ENCODE data around the gene UGT1A6. TPM values are rescaled to one million over a fixed set of nuclear protein-coding genes. Genes with fewer than 3 reads are reported as not detected.

UGT1A6 gene
- total RNA-seq, 1 donor from 2014 or later: not detected

DNA sequence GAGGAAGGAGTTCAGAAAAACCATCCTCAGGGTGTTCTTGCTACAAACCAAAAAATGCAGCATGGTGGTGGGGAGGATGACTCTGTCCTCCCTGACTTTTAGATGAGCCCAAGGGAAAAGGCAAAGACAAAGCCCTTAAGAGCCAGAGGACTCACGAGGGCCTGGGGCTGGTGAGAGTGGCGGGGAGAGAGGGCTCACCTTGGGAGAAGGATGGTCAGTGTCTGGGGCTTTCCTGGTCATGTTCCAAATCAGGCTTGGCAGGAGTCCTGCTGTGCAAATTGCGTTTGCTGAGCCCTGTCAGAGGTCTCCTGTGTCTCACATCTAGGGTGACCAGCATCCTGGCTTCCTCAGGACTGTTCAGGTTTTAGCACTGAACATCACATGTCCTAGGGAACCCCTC is 72.1 kb downstream of the UGT1A6 start:
- peaks cover 2% of the 10 kb centered on the region for H3K4me1 Mint-ChIP-seq (ENCODE audit: low read depth)
- DNase-seq (ENCODE audit: low spot score, unreplicated experiment): no peak
- H3K27me3 Mint-ChIP-seq: peaks cover 23% of the 10 kb centered on the region
- TF ChIP-seq, protein P1, sequence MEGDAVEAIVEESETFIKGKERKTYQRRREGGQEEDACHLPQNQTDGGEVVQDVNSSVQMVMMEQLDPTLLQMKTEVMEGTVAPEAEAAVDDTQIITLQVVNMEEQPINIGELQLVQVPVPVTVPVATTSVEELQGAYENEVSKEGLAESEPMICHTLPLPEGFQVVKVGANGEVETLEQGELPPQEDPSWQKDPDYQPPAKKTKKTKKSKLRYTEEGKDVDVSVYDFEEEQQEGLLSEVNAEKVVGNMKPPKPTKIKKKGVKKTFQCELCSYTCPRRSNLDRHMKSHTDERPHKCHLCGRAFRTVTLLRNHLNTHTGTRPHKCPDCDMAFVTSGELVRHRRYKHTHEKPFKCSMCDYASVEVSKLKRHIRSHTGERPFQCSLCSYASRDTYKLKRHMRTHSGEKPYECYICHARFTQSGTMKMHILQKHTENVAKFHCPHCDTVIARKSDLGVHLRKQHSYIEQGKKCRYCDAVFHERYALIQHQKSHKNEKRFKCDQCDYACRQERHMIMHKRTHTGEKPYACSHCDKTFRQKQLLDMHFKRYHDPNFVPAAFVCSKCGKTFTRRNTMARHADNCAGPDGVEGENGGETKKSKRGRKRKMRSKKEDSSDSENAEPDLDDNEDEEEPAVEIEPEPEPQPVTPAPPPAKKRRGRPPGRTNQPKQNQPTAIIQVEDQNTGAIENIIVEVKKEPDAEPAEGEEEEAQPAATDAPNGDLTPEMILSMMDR (IDR thresholded peaks at IDR 0.05; ENCODE audit: unreplicated experiment): no peak
- no peaks in the 10 kb centered on the region for H3K36me3 Mint-ChIP-seq (ENCODE audit: insufficient read depth)
- no peak overlapping the region for H3K27ac Mint-ChIP-seq
- no peak overlapping the region for H3K4me3 Mint-ChIP-seq (ENCODE audit: low read depth)
- H3K9me3 Mint-ChIP-seq (ENCODE audit: low read depth): no peaks in the 10 kb centered on the region

DNA sequence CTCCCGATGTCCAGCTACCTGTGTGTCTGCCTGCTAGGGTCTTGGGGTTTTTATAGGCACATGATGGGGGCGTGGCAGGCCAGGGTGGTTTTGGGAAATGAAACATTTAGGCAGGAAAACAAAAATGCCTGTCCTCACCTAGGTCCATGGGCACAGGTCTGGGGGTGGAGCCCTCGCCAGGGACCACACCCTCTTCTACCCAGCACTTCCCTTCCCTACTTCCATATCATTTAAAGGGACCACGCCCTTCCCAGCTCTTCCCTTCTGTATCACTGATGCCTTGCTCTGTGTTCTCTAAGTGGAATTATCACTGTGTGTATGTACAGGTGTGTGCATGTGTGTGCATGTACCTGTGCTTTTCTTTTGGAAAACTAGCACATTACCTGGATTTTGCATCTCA is 73.7 kb downstream of the UGT1A6 start:
- Mint-ChIP-seq H3K9me3 (ENCODE audit: low read depth) (no peaks in the 10 kb centered on the region), H3K27me3 (peaks cover 23% of the 10 kb centered on the region), H3K4me1 (ENCODE audit: low read depth) (peaks cover 2% of the 10 kb centered on the region), H3K36me3 (ENCODE audit: insufficient read depth) (no peaks in the 10 kb centered on the region), H3K4me3 (ENCODE audit: low read depth) (no peak overlapping the region), H3K27ac (no peak overlapping the region)
- no peak for DNase-seq (ENCODE audit: low spot score, unreplicated experiment)
- TF ChIP-seq, protein P1 (IDR thresholded peaks at IDR 0.05; ENCODE audit: unreplicated experiment): no peak

DNA sequence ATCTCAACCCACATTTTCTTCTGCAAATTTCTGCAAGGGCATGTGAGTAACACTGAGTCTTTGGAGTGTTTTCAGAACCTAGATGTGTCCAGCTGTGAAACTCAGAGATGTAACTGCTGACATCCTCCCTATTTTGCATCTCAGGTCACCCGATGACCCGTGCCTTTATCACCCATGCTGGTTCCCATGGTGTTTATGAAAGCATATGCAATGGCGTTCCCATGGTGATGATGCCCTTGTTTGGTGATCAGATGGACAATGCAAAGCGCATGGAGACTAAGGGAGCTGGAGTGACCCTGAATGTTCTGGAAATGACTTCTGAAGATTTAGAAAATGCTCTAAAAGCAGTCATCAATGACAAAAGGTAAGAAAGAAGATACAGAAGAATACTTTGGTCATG is 75.4 kb downstream of the UGT1A6 start:
- no peaks in the 10 kb centered on the region for H3K36me3 Mint-ChIP-seq (ENCODE audit: insufficient read depth)
- no peak overlapping the region for H3K27ac Mint-ChIP-seq
- H3K4me3 Mint-ChIP-seq (ENCODE audit: low read depth): no peak overlapping the region
- no peaks in the 10 kb centered on the region for H3K4me1 Mint-ChIP-seq (ENCODE audit: low read depth)
- DNase-seq (ENCODE audit: low spot score, unreplicated experiment): no peak
- peaks cover 23% of the 10 kb centered on the region for H3K27me3 Mint-ChIP-seq
- TF ChIP-seq, protein P1 (IDR thresholded peaks at IDR 0.05; ENCODE audit: unreplicated experiment): no peak
- no peaks in the 10 kb centered on the region for H3K9me3 Mint-ChIP-seq (ENCODE audit: low read depth)

DNA sequence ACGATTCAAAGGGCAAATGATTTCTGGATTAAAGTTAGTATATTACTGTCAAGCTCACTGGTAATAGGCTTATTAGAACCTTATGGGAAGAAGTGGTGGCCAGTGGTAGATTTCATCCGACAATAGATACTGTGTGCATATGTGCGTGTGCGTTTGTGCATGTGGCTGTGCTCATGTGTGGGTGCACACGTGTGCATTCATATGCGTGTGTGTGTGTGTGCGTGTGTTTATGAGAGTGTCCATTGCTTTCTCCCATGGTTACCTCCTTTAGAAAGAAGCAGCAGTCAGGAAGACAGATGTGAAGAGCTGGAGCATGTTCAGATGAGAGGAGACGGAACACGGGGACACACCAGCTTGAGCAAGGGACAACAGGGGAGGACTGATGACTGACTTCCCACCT is 76.6 kb downstream of the UGT1A6 start:
- H3K27ac Mint-ChIP-seq: no peak overlapping the region
- no peaks in the 10 kb centered on the region for H3K9me3 Mint-ChIP-seq (ENCODE audit: low read depth)
- no peaks in the 10 kb centered on the region for H3K4me1 Mint-ChIP-seq (ENCODE audit: low read depth)
- TF ChIP-seq, protein P1 (IDR thresholded peaks at IDR 0.05; ENCODE audit: unreplicated experiment): no peak
- no peak for DNase-seq (ENCODE audit: low spot score, unreplicated experiment)
- H3K36me3 Mint-ChIP-seq (ENCODE audit: insufficient read depth): no peaks in the 10 kb centered on the region
- H3K4me3 Mint-ChIP-seq (ENCODE audit: low read depth): no peak overlapping the region
- H3K27me3 Mint-ChIP-seq: peaks cover 16% of the 10 kb centered on the region

DNA sequence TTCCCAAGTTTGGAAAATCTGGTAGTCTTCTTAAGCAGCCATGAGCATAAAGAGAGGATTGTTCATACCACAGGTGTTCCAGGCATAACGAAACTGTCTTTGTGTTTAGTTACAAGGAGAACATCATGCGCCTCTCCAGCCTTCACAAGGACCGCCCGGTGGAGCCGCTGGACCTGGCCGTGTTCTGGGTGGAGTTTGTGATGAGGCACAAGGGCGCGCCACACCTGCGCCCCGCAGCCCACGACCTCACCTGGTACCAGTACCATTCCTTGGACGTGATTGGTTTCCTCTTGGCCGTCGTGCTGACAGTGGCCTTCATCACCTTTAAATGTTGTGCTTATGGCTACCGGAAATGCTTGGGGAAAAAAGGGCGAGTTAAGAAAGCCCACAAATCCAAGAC is 79.5 kb downstream of the UGT1A6 start:
- peaks cover 7% of the 10 kb centered on the region for H3K27me3 Mint-ChIP-seq
- no peak overlapping the region for H3K27ac Mint-ChIP-seq
- no peak overlapping the region for H3K4me3 Mint-ChIP-seq (ENCODE audit: low read depth)
- no peaks in the 10 kb centered on the region for H3K36me3 Mint-ChIP-seq (ENCODE audit: insufficient read depth)
- no peaks in the 10 kb centered on the region for H3K4me1 Mint-ChIP-seq (ENCODE audit: low read depth)
- TF ChIP-seq, protein P1 (IDR thresholded peaks at IDR 0.05; ENCODE audit: unreplicated experiment): no peak
- peaks cover 3% of the 10 kb centered on the region for H3K9me3 Mint-ChIP-seq (ENCODE audit: low read depth)
- DNase-seq (ENCODE audit: low spot score, unreplicated experiment): no peak

All from progenitor cell of endocrine pancreas (in vitro differentiated cells).